Measurements from ENCODE around the gene MAML2. TPM values are rescaled to one million over a fixed set of nuclear protein-coding genes. Genes with fewer than 3 reads are reported as not detected.

Gene MAML2
- total RNA-seq, 3 donors from 2014 or later (not counting 1 experiment from before 2014, with no cell fraction given) = 14.2 to 20.5 (median 16.1) TPM

GRCh38 chr11:96116376-96116775, 226.6 kb downstream of the MAML2 start:
- Histone ChIP-seq H3K27ac (ENCODE audit: low read length) (no peak overlapping the region), H3K27me3 (ENCODE audit: control insufficient read depth, insufficient read depth, low read length) (no peaks in the 10 kb centered on the region), H3K4me3 (ENCODE audit: low read length) (no peak overlapping the region), H3K36me3 (ENCODE audit: control insufficient read depth, insufficient read depth, low read length) (no peaks in the 10 kb centered on the region), H3K9me3 (ENCODE audit: control insufficient read depth, insufficient read depth, low read length) (no peaks in the 10 kb centered on the region), H3K4me1 (ENCODE audit: control insufficient read depth, insufficient read depth, low read length) (peaks cover 9% of the 10 kb centered on the region)
- Mint-ChIP-seq H3K27me3 (ENCODE audit: low read depth in 2 of 2) (no peaks in the 10 kb centered on the region), H3K4me3 (no peak overlapping the region), H3K4me1 (peaks cover 9 to 17% of the 10 kb centered on the region in 2 donors), H3K36me3 (no peaks in the 10 kb centered on the region), H3K27ac (no peak overlapping the region), H3K9me3 (no peaks in the 10 kb centered on the region)
- WGBS (ENCODE audit: insufficient coverage) = 95% methylated on average over 2 of the region's 3 CpGs
- ATAC-seq = no peak
- no peak for TF ChIP-seq CTCF (IDR thresholded peaks at IDR 0.05)
- DNase-seq = no peak
- intact Hi-C loops (cut with micrococcal nuclease) = no loop called here

- Mint-ChIP-seq H3K9me3 (no peaks in the 10 kb centered on the region), H3K27ac (no peak overlapping the region), H3K36me3 (no peaks in the 10 kb centered on the region), H3K27me3 (ENCODE audit: low read depth in 2 of 2) (no peaks in the 10 kb centered on the region), H3K4me3 (no peak overlapping the region), H3K4me1 (peaks cover 12 to 22% of the 10 kb centered on the region in 2 donors)
- peaks cover 9% of the 10 kb centered on the region for H3K4me1 ChIP-seq (ENCODE audit: control insufficient read depth, insufficient read depth, low read length)
- WGBS (ENCODE audit: insufficient coverage) = 89% methylated on average over 5 of the region's 5 CpGs
- TF ChIP-seq CTCF (IDR thresholded peaks at IDR 0.05) = no peak
- no peaks in the 10 kb centered on the region for H3K9me3 ChIP-seq (ENCODE audit: control insufficient read depth, insufficient read depth, low read length)
- DNase-seq (no peak), ATAC-seq (no peak)
- H3K27ac ChIP-seq (ENCODE audit: low read length) = no peak overlapping the region
- H3K27me3 ChIP-seq (ENCODE audit: control insufficient read depth, insufficient read depth, low read length) = no peaks in the 10 kb centered on the region
- H3K36me3 ChIP-seq (ENCODE audit: control insufficient read depth, insufficient read depth, low read length) = no peaks in the 10 kb centered on the region
- no peak overlapping the region for H3K4me3 ChIP-seq (ENCODE audit: low read length)
- intact Hi-C loops (cut with micrococcal nuclease) = no loop called here
Observed at GRCh38 chr11:96114178-96115064, 228.6 kb downstream of the MAML2 start.

DNA sequence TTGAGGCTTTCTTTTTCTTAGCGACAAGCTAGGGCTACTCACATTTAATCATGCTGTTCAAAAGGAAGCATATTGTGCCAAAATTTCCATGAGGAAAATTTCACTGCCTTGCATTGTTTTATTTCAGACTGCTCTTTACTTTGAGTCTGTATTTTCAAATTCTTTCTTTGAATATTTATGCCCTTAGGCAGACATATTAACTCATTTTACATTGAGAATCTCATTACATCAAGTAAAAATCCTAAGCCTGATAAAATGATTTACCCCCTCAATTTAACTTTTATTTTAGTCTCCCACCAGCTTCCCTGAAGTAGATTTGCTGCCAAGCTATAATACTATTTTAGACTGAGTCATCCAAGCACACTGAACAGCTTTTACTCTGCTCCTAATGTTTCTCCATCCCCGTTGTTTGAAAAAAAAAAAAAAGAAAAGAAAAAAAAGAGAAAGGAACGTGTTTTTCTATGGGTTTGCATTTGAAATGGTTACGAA, 229.8 kb downstream of the MAML2 start:
- H3K36me3 ChIP-seq (ENCODE audit: control insufficient read depth, insufficient read depth, low read length) = no peaks in the 10 kb centered on the region
- Mint-ChIP-seq H3K27ac (peak overlapping the region in 1 of 2 donors; percentile 32), H3K9me3 (no peaks in the 10 kb centered on the region), H3K27me3 (ENCODE audit: low read depth in 2 of 2) (no peaks in the 10 kb centered on the region), H3K36me3 (no peaks in the 10 kb centered on the region), H3K4me1 (peaks cover 12 to 22% of the 10 kb centered on the region in 2 donors), H3K4me3 (no peak overlapping the region)
- H3K4me3 ChIP-seq (ENCODE audit: low read length) = no peak overlapping the region
- intact Hi-C loops (cut with micrococcal nuclease) = no loop called here
- no peaks in the 10 kb centered on the region for H3K27me3 ChIP-seq (ENCODE audit: control insufficient read depth, insufficient read depth, low read length)
- H3K27ac ChIP-seq (ENCODE audit: low read length) = no peak overlapping the region
- WGBS (ENCODE audit: insufficient coverage) = 73% methylated on average over 1 of the region's 4 CpGs
- DNase-seq (no peak), ATAC-seq (no peak)
- no peak for TF ChIP-seq CTCF (IDR thresholded peaks at IDR 0.05)
- no peaks in the 10 kb centered on the region for H3K9me3 ChIP-seq (ENCODE audit: control insufficient read depth, insufficient read depth, low read length)
- peaks cover 9% of the 10 kb centered on the region for H3K4me1 ChIP-seq (ENCODE audit: control insufficient read depth, insufficient read depth, low read length)
